Motor neuron (in vitro differentiated cells): Measurements from ENCODE around the gene TOR1A. TPM values are rescaled to one million over a fixed set of nuclear protein-coding genes. Genes with fewer than 3 reads are reported as not detected.

Experiments used
- ATAC-seq, 8 experiments: fragments of 200-7000 bp; cut with Tn5 transposase; replicated peaks in 6 of 8; 2 replicates each; pipeline ENCODE4 v1.8.0; 2021; ENCODE audit warnings: mild to moderate bottlenecking in 8 of 8, moderate library complexity in 8 of 8
- H3K27ac ChIP-seq, 2 donors: fragments of 250-450 bp; sonication (Bioruptor Pico); 2 replicates each; pipeline ENCODE4 v1.9.0; 2021; ENCODE audit warnings: antibody characterized with exemption in 2 of 2, mild to moderate bottlenecking in 2 of 2, moderate library complexity in 1 of 2
- H3K4me1 ChIP-seq, 2 donors: fragments of 250-450 bp; sonication (Bioruptor Pico); replicated peaks in 1 of 2; 2 replicates each; pipeline ENCODE4 v1.6.1; 2021; ENCODE audit warnings: antibody characterized with exemption in 2 of 2, mild to moderate bottlenecking in 2 of 2, moderate library complexity in 1 of 2
- H3K4me3 ChIP-seq, 5 donors: fragments of 250-450 bp; sonication (Bioruptor Pico); 2 replicates each; pipeline ENCODE4 v1.9.0; 2021; ENCODE audit warnings: antibody characterized with exemption in 5 of 5, mild to moderate bottlenecking in 5 of 5, moderate library complexity in 4 of 5
- WGBS, 10 experiments: fragments of 450-650 bp; shearing (Covaris generic); methylation state at CpG; one replicate each; pipeline ENCODE4 v1.0.0; 2022; 5-methylcytosine and 5-hydroxymethylcytosine counted together
- in situ Hi-C, 9 experiments: fragments of 400-800 bp; cut with MboI; loops; one replicate each; pipeline ENCODE4 v1.15.0; 2021; ENCODE audit warnings: low sequenced_read_pairs in 9 of 9, low pct_unique_long_range_greater_than_20kb in 2 of 9; ENCODE audit not compliant: unreplicated experiment in 9 of 9
- total RNA-seq, 8 experiments: library from RNA; unstranded; fragments of 300-600 nt; gene quantifications; 2 replicates each; pipeline versions ENCODE4 v1.2.3 to v1.2.4, GENCODE V29; 2022

The TOR1A gene
- total RNA-seq, 8 experiments from 2014 or later: 19.8 to 46.2 (median 34.6) TPM

GRCh38 chr9:129769669-129770068, 54.3 kb downstream of the TOR1A start:
- Histone ChIP-seq H3K27ac (no peak overlapping the region), H3K4me3 (no peak overlapping the region), H3K4me1 (no peaks in the 10 kb centered on the region)
- 20 to 100% (median 89%) methylated on average over 1 to 5 of the region's 5 CpGs; no CpG with 5 or more reads in 1 of the 10 experiments for WGBS, 10 experiments
- in situ Hi-C loops: no loop called here
- no peak for ATAC-seq

GRCh38 chr9:129768486-129768885, 55.5 kb downstream of the TOR1A start:
- H3K4me3 ChIP-seq: no peak overlapping the region
- no peak for ATAC-seq
- in situ Hi-C loops: no loop called here
- 87 to 100% (median 94%) methylated on average over 1 to 5 of the region's 6 CpGs; no CpG with 5 or more reads in 6 of the 10 experiments for WGBS, 10 experiments
- H3K27ac ChIP-seq: no peak overlapping the region
- no peaks in the 10 kb centered on the region for H3K4me1 ChIP-seq

- Histone ChIP-seq H3K4me3 (no peak overlapping the region), H3K4me1 (no peaks in the 10 kb centered on the region), H3K27ac (no peak overlapping the region)
- in situ Hi-C loops: no loop called here
- ATAC-seq: no peak
- 63 to 100% (median 86%) methylated on average over 1 to 3 of the region's 4 CpGs; no CpG with 5 or more reads in 4 of the 10 experiments for WGBS, 10 experiments
These were observed 58.1 kb downstream of the TOR1A start for GRCh38 chr9:129765764-129766317.

GRCh38 chr9:129762985-129763926, 60.7 kb downstream of the TOR1A start:
- ATAC-seq: peak in 2 of 8 experiments; percentile 62 to 67
- Histone ChIP-seq H3K4me1 (no peaks in the 10 kb centered on the region), H3K27ac (no peak overlapping the region), H3K4me3 (no peak overlapping the region)
- in situ Hi-C loops: no loop called here
- 32 to 100% (median 69%) methylated on average over 1 to 9 of the region's 13 CpGs; no CpG with 5 or more reads in 1 of the 10 experiments for WGBS, 10 experiments

Other genes with a start within 250 kb of the TOR1A start
- gene C9orf50, start 203.0 kb downstream of the TOR1A start, total RNA-seq: under 1 TPM in 6 of 8 experiments, not detected in 2; 0.22 to 1.00 (median 0.49) TPM
- gene NTMT1, start 198.0 kb downstream of the TOR1A start, total RNA-seq: 10 to 100 TPM; 25.4 to 49.4 (median 35.2) TPM
- 10 to 100 TPM; 12.0 to 44.5 (median 18.5) TPM for gene ASB6, start 182.0 kb downstream of the TOR1A start, total RNA-seq
- gene PRRX2, start 158.5 kb downstream of the TOR1A start, total RNA-seq: 10 to 100 TPM in 1 of 8 experiments, 1 to 10 TPM in 1, under 1 TPM in 5, not detected in 1; 0.14 to 14.4 (median 0.87) TPM
- gene PTGES, start 71.1 kb downstream of the TOR1A start, total RNA-seq: 100 to 1,000 TPM in 1 of 8 experiments, 10 to 100 TPM in 1, 1 to 10 TPM in 4, under 1 TPM in 2; 0.77 to 215 (median 1.9) TPM
- 10 to 100 TPM; 10.7 to 31.4 (median 14.6) TPM for gene TOR1B, start 21.0 kb downstream of the TOR1A start, total RNA-seq
- 10 to 100 TPM; 33.2 to 73.1 (median 48.6) TPM for gene C9orf78, start 11.1 kb upstream of the TOR1A start, total RNA-seq
- 10 to 100 TPM; 15.3 to 24.8 (median 20.7) TPM for gene USP20, start 11.3 kb upstream of the TOR1A start, total RNA-seq
- 10 to 100 TPM; 18.1 to 85.3 (median 29.3) TPM for gene FNBP1, start 219.1 kb upstream of the TOR1A start, total RNA-seq
- 10 to 100 TPM; 27.6 to 58.5 (median 39.7) TPM for gene GPR107, start 229.8 kb upstream of the TOR1A start, total RNA-seq